H9 (cell line): ENCODE measurements around the gene DIPK1B. TPM values are rescaled to one million over a fixed set of nuclear protein-coding genes. Genes with fewer than 3 reads are reported as not detected.

Source experiments
- DNase-seq: peaks from one replicate; pipeline ENCODE4 v3.0.0-alpha.2; 2017
- H2AFZ ChIP-seq: one replicate; pipeline ENCODE4 v1.6.1; 2013; ENCODE audit warnings: mild to moderate bottlenecking, low read length, control low read depth, moderate library complexity
- H2AK5ac ChIP-seq: 2 replicates; pipeline ENCODE4 v1.6.1; 2013; ENCODE audit warnings: low read length, control low read depth, mixed read lengths; ENCODE audit not compliant: insufficient read length
- H2BK120ac ChIP-seq: one replicate; pipeline ENCODE4 v1.6.1; 2013; ENCODE audit warnings: low read depth, mild to moderate bottlenecking, low read length, control low read depth, inconsistent platforms; ENCODE audit not compliant: poor library complexity, severe bottlenecking
- H2BK12ac ChIP-seq: 2 replicates; pipeline ENCODE4 v1.6.1; 2013; ENCODE audit warnings: low read length, control low read depth, mixed read lengths, low read depth; ENCODE audit not compliant: insufficient read length
- H2BK15ac ChIP-seq: 2 replicates; pipeline ENCODE4 v1.6.1; 2013; ENCODE audit warnings: low read depth, low read length, control low read depth
- H2BK20ac ChIP-seq: one replicate; pipeline ENCODE4 v1.6.1; 2013; ENCODE audit warnings: low read depth, mild to moderate bottlenecking, low read length, control low read depth, inconsistent platforms; ENCODE audit not compliant: poor library complexity, severe bottlenecking
- H2BK5ac ChIP-seq: 2 replicates; pipeline ENCODE4 v1.6.1; 2013; ENCODE audit warnings: low read length, control low read depth, mixed read lengths; ENCODE audit not compliant: insufficient read length
- H3K14ac ChIP-seq: 2 replicates; pipeline ENCODE4 v1.6.1; 2013; ENCODE audit warnings: low read length, control low read depth; ENCODE audit not compliant: insufficient read depth
- H3K18ac ChIP-seq: 2 replicates; pipeline ENCODE4 v1.6.1; 2013; ENCODE audit warnings: low read depth, mild to moderate bottlenecking, mixed read lengths, low read length, control low read depth; ENCODE audit not compliant: insufficient read length
- H3K23ac ChIP-seq: 2 replicates; pipeline ENCODE4 v1.6.1; 2013; ENCODE audit warnings: low read length, control low read depth, mixed read lengths, low read depth; ENCODE audit not compliant: insufficient read length
- H3K23me2 ChIP-seq: 2 replicates; pipeline ENCODE4 v1.6.1; 2013; ENCODE audit warnings: low read depth, mild to moderate bottlenecking, mixed read lengths, low read length, control low read depth; ENCODE audit not compliant: insufficient read length, poor library complexity, severe bottlenecking
- H3K27ac ChIP-seq: 2 replicates; pipeline ENCODE4 v1.5.1; 2013; ENCODE audit warnings: low read length, control low read depth, mixed read lengths, low read depth; ENCODE audit not compliant: insufficient read length
- H3K27me3 ChIP-seq: 2 replicates; pipeline ENCODE4 v1.6.1; 2013; ENCODE audit warnings: low read length, control low read depth, inconsistent platforms; ENCODE audit not compliant: insufficient read depth
- H3K4ac ChIP-seq: 2 replicates; pipeline ENCODE4 v1.6.1; 2013; ENCODE audit warnings: low read depth, mild to moderate bottlenecking, control low read depth, inconsistent platforms, low read length, moderate library complexity
- H3K4me1 ChIP-seq: 2 replicates; pipeline ENCODE4 v1.6.1; 2013; ENCODE audit warnings: low read length, control low read depth, inconsistent platforms; ENCODE audit not compliant: insufficient read depth
- H3K4me2 ChIP-seq: 2 replicates; pipeline ENCODE4 v1.6.1; 2013; ENCODE audit warnings: low read length, control low read depth, mixed read lengths; ENCODE audit not compliant: insufficient read length, insufficient read depth
- H3K56ac ChIP-seq: 2 replicates; pipeline ENCODE4 v1.6.1; 2013; ENCODE audit warnings: low read depth, mild to moderate bottlenecking, mixed read lengths, low read length, control low read depth; ENCODE audit not compliant: insufficient read length
- H3K79me1 ChIP-seq: 2 replicates; pipeline ENCODE4 v1.6.1; 2013; ENCODE audit warnings: low read depth, mild to moderate bottlenecking, moderate library complexity, low read length, control low read depth, inconsistent platforms; ENCODE audit not compliant: insufficient read depth, poor library complexity, severe bottlenecking
- H3K79me2 ChIP-seq: 2 replicates; pipeline ENCODE4 v1.6.1; 2013; ENCODE audit warnings: low read length, control low read depth, inconsistent platforms; ENCODE audit not compliant: insufficient read depth
- H3K9ac ChIP-seq: 2 replicates; pipeline ENCODE4 v1.6.1; 2013; ENCODE audit warnings: low read length, control low read depth, mixed read lengths; ENCODE audit not compliant: insufficient read length; ENCODE audit errors: extremely low read depth
- H3K9me3 ChIP-seq: one replicate; pipeline ENCODE4 v1.6.1; 2013; ENCODE audit warnings: low read depth, low read length, inconsistent platforms; ENCODE audit not compliant: control insufficient read depth
- H3T11ph ChIP-seq: one replicate; pipeline ENCODE4 v1.6.1; 2013; ENCODE audit warnings: mild to moderate bottlenecking, low read length, control low read depth, inconsistent platforms
- H4K20me1 ChIP-seq: one replicate; pipeline ENCODE4 v1.6.1; 2013; ENCODE audit not compliant: control insufficient read depth, insufficient read length, insufficient read depth
- H4K5ac ChIP-seq: 2 replicates; pipeline ENCODE4 v1.6.1; 2013; ENCODE audit warnings: low read depth, mild to moderate bottlenecking, mixed read lengths, low read length, control low read depth; ENCODE audit not compliant: insufficient read length
- H4K8ac ChIP-seq: replicated peaks from 2 replicates; pipeline ENCODE4 v1.6.1; 2013; ENCODE audit warnings: low read length, control low read depth, mixed read lengths, low read depth; ENCODE audit not compliant: insufficient read length
- H4K91ac ChIP-seq: 2 replicates; pipeline ENCODE4 v1.6.1; 2013; ENCODE audit warnings: low read depth, mild to moderate bottlenecking, moderate library complexity, mixed read lengths, low read length, control low read depth; ENCODE audit not compliant: insufficient read length
- H3K27ac Mint-ChIP-seq, 3 experiments: 2 replicates in 2 of 3; 3 replicates in 1 of 3; pipeline ENCODE4 v1.8.0; 2020 to 2021; ENCODE audit warnings: mixed read lengths in 3 of 3, mild to moderate bottlenecking in 1 of 3, moderate library complexity in 1 of 3
- H3K27me3 Mint-ChIP-seq: 2 replicates; pipeline ENCODE4 v1.8.0; 2021; ENCODE audit warnings: low read depth, mild to moderate bottlenecking, moderate library complexity, mixed read lengths
- H3K36me3 Mint-ChIP-seq, 3 experiments: 2 replicates in 2 of 3; 3 replicates in 1 of 3; pipeline ENCODE4 v1.8.0; 2020 to 2021; ENCODE audit warnings: low read depth in 3 of 3, mixed read lengths in 3 of 3; ENCODE audit not compliant: insufficient read depth in 1 of 3
- H3K4me1 Mint-ChIP-seq, 2 experiments: 2 replicates each; pipeline ENCODE4 v1.8.0; 2020; ENCODE audit warnings: mixed read lengths in 2 of 2
- H3K4me3 Mint-ChIP-seq, 2 experiments: 2 replicates in 1 of 2; 3 replicates in 1 of 2; pipeline ENCODE4 v1.8.0; 2020 to 2021; ENCODE audit warnings: mild to moderate bottlenecking in 2 of 2, mixed read lengths in 2 of 2, moderate library complexity in 1 of 2
- H3K9me3 Mint-ChIP-seq, 2 experiments: 2 replicates in 1 of 2; 3 replicates in 1 of 2; pipeline ENCODE4 v1.8.0; 2020; ENCODE audit warnings: mild to moderate bottlenecking in 2 of 2, mixed read lengths in 2 of 2, moderate library complexity in 1 of 2
- CTCF ChIP-seq: fragments of 200-600 bp; sonication (generic); conservative IDR thresholded peaks from 3 replicates; pipeline ENCODE4 v1.8.0; 2021; ENCODE audit warnings: antibody characterized with exemption, mild to moderate bottlenecking
- WGBS: extraction: QIAGEN DNeasy Blood & Tissue Kit; methylation state at CpG from one replicate; pipeline ENCODE4 v1.1.7; 2013; ENCODE audit warnings: missing lambda C conversion rate, low lambda C conversion rate, mixed read lengths; ENCODE audit not compliant: insufficient read length; ENCODE audit errors: extremely low coverage; 5-methylcytosine and 5-hydroxymethylcytosine counted together
- total RNA-seq: library from RNA; stranded (reverse); gene quantifications from 2 replicates; pipeline ENCODE4 v1.2.1, GENCODE V29; 2021

DIPK1B gene
- total RNA-seq, 1 experiment from 2014 or later: 40.3 TPM

GRCh38 chr9:136728548-136729123 lies 16.3 kb downstream of the DIPK1B start:
- no peak overlapping the region for H4K5ac ChIP-seq
- H3K4me2 ChIP-seq: peak overlapping the region; percentile 46
- no peak overlapping the region for H3K27ac ChIP-seq
- no peak overlapping the region for H2BK12ac ChIP-seq
- H3K79me2 ChIP-seq: peaks cover 11% of the 10 kb centered on the region; the same call in 1 of the 2 replicates
- H3K27me3 ChIP-seq: no peaks in the 10 kb centered on the region
- WGBS: no CpG with 5 or more reads among the region's 53 CpGs
- no peaks in the 10 kb centered on the region for H4K20me1 ChIP-seq
- Mint-ChIP-seq H3K36me3 (peaks cover 27 to 38% (median 31%) of the 10 kb centered on the region in 3 experiments), H3K4me3 (peak overlapping the region; percentile 57 to 78), H3K27ac (no peak overlapping the region), H3K9me3 (no peaks in the 10 kb centered on the region; a peak in 1 of 5 replicates), H3K27me3 (peaks cover 11% of the 10 kb centered on the region), H3K4me1 (peaks cover 10 to 24% of the 10 kb centered on the region in 2 experiments)
- H3K14ac ChIP-seq: peak overlapping the region; percentile 55
- no peak overlapping the region for H2BK20ac ChIP-seq
- H3K18ac ChIP-seq: no peak overlapping the region
- no peak overlapping the region for H3T11ph ChIP-seq
- no peak for TF ChIP-seq CTCF
- H3K4me1 ChIP-seq: no peaks in the 10 kb centered on the region
- H3K56ac ChIP-seq: no peak overlapping the region
- H3K4ac ChIP-seq: no peak overlapping the region
- H2AFZ ChIP-seq: no peak overlapping the region
- no peak overlapping the region for H4K91ac ChIP-seq
- H3K23me2 ChIP-seq: peaks cover 10% of the 10 kb centered on the region
- no peak overlapping the region for H2BK15ac ChIP-seq
- peak; percentile 64 for DNase-seq
- no peak overlapping the region for H3K23ac ChIP-seq
- peaks cover 6% of the 10 kb centered on the region for H3K79me1 ChIP-seq
- H2AK5ac ChIP-seq: no peak overlapping the region
- H2BK120ac ChIP-seq: no peak overlapping the region
- no peak overlapping the region for H2BK5ac ChIP-seq
- H4K8ac ChIP-seq: no peak overlapping the region
- no peaks in the 10 kb centered on the region for H3K9me3 ChIP-seq
- no peak overlapping the region for H3K9ac ChIP-seq
